Measurements from ENCODE around the gene PRDM11.

DNA sequence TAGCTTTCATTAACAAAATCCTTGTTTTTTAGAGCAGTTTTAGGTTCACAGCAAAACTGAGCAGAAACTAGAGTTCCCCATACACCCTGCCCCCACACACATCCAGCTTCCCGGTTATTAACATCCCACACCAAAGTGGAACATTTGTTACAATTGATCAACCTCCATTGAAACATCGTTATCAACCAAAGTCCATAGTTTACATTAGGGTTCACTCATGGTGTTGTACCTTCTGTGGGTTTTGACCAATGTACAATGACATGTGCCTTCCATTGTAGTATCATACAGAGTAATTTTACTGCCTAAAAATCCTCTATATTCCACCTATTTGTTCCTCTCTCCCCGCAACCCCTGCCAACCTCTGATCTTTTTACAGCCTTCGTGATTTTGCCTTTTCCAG lies 28.5 kb downstream of the PRDM11 start:
- TF ChIP-seq, protein P1, sequence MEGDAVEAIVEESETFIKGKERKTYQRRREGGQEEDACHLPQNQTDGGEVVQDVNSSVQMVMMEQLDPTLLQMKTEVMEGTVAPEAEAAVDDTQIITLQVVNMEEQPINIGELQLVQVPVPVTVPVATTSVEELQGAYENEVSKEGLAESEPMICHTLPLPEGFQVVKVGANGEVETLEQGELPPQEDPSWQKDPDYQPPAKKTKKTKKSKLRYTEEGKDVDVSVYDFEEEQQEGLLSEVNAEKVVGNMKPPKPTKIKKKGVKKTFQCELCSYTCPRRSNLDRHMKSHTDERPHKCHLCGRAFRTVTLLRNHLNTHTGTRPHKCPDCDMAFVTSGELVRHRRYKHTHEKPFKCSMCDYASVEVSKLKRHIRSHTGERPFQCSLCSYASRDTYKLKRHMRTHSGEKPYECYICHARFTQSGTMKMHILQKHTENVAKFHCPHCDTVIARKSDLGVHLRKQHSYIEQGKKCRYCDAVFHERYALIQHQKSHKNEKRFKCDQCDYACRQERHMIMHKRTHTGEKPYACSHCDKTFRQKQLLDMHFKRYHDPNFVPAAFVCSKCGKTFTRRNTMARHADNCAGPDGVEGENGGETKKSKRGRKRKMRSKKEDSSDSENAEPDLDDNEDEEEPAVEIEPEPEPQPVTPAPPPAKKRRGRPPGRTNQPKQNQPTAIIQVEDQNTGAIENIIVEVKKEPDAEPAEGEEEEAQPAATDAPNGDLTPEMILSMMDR (IDR thresholded peaks at IDR 0.05): no peak
- TF ChIP-seq POLR2AphosphoS5 (IDR thresholded peaks at IDR 0.05; ENCODE audit: low read depth, low read length): no peak
